HCEC 1CT (cell line): Measurements from ENCODE around the gene SLC22A1.
"Not testable (repeated sequence)": the region's sequence is repeated elsewhere in the genome, so short reads cannot be mapped to it uniquely, and the experiment has no call there.

Experiments used
- DNase-seq: peaks from one replicate; pipeline ENCODE4 v3.0.0-alpha.2; 2017

SLC22A1 gene

DNA sequence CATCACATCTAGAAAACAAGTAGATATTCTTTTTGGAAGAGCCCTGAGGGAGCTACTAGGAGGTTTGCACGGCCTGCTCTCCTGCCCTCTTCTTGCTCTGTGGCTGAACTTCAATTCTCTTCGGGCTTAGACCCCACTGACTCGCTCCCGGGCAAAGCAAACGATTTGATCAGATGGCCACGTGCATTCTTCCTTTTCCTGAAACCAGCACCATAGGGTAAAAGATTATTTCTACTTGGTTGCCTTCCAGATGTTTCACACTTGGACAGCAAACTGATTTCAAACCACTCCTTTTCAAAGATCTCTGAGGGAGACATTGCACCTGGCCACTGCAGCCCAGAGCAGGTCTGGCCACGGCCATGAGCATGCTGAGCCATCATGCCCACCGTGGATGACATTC lies at the start of gene SLC22A1:
TSS of gene SLC22A1 (plus strand) at position 258 of the 400 bp plus-strand sequence. CDS start at position 379, 121 bp downstream.
- no peak for DNase-seq

DNA sequence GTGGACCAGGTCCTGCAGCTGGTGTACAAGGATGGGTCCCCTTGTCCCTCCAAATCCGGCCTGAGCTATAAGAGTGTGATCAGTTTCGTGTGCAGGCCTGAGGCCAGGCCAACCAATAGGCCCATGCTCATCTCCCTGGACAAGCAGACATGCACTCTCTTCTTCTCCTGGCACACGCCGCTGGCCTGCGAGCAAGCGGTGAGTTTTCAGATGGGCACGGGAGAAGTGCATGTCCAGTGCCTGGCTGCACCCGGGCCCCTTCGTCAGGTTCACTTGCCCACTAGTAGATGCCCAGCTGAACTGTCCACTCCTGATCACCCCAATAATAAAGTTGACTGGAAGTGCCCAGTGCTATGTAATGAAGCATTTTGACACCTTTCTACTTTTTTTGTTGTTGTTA lies 48.3 kb upstream of the SLC22A1 start:
- DNase-seq: no peak

DNA sequence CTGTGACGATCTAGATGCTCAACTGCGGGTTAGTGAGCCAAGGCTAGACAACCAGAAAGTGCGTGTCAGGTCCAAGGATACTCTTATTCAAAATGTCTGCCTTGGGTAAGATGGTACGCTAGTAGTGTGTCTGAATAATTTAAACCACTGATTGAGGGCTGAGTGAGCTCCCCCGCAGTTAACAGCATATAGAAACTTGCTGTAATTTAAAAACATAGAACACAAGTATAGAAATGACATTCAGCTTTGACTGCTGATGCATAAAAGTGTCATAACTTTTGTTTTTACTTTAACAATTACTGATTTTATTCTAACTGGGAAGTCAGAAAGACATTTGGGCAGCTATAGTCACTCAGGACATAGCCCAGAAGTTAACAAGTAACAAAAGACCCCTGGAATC lies 45.6 kb upstream of the SLC22A1 start:
- DNase-seq: no peak

DNA sequence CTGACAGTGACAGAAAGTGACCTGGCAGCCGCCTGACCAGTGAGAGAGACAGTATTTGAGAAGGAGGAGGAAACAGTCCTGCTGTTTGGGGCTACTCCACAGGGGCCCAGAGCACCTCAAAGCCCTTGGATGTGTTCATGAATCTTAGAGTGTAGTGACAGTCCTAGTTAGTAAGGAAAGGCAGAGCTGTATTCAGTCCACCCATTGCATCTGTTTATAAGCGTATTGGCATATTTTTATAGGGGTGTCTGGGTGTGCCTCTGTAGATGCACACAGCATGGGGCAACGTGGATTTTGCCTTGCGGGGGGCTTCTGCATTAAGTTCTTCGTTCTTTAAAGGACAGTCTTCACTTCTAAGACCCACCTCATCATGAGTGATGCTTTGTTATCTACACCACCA lies 44.6 kb upstream of the SLC22A1 start:
- DNase-seq: no peak

DNA sequence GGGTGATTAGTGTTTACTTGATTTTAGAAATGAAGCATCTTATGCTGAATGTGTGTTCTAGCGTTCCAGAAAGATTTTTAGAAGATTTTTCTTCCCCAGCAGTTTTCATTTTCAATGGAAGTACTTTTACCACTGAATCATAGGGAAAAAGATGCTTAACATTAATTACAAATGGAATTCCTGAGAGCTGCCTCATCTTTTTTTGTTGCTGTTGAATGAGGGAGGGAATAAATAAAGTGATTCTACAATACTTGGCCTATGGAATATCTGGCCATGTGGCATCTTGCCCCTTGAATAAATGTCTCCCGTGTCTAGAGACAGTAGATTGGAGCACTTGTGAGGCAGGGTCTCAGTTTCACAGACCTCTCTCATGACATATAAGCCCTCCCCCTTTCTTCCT lies 44.1 kb upstream of the SLC22A1 start:
- peak; percentile 51 for DNase-seq

DNA sequence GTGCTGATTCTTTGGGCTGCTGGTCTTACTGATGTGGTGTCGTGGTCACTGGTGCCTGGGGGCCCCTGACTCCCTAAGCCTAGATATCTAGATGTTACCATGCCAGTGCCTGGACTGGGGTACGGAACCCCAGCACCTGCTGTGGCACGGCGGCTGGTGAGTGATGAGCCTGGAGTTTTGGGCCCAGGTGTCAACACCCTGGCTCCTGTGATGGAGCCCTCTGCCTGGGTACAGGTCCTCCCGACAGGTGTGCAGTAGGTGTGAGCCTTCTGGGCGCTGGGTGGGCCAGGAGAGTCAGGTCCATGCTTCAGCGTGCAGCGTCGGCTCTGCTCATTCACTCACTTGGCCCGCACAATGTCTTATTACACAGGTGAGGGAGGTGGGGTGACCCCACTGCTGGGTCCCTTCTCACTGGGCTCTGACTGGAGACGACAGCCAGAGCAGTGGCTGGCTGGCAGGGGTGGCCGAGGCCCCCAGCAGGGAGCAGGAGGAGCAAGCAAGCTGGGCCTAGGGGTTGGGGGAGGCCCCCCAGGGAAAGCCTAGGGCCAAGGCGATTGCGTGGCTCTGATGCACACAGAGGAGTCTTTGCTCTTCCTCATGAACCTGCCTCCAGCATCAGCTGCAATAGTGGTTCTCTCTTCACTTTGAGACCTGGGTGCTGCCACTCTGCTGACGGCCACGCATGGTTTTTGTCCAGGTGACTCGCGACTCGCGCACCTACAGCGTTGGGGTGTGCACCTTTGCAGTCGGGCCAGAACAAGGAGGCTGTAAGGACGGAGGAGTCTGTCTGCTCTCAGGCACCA lies 42.5 kb upstream of the SLC22A1 start:
- DNase-seq: no peak

DNA sequence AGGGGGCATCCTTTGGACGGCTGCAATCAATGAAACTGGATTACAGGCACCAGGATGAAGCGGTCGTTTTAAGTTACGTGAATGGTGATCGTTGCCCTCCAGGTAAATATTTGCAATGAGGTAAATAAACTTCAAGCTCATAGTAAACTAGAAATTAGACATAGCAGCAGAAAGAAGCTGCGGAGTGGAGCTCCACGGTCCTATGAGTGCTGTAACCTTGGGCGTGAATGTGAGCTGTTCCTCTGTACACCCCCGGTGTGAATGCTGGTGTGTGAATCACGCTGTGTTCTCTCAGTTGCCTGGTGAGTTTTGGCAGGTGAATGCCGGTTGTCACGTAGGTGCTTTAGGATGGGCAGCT lies 42.0 kb upstream of the SLC22A1 start:
- DNase-seq: no peak

DNA sequence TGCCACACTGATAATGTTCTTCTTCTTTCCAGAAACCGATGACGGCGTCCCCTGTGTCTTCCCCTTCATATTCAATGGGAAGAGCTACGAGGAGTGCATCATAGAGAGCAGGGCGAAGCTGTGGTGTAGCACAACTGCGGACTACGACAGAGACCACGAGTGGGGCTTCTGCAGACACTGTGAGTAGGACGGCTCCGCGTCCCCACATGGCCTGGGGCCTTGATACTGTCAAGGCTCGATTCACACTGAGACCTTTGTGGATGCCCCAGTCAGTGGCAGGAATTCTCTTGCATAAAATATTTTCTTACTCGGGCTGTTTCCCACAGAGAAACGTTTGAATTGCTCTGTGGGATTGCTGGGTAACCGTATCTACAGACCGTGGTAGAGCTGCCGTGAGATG lies 41.5 kb upstream of the SLC22A1 start:
- DNase-seq: no peak

DNA sequence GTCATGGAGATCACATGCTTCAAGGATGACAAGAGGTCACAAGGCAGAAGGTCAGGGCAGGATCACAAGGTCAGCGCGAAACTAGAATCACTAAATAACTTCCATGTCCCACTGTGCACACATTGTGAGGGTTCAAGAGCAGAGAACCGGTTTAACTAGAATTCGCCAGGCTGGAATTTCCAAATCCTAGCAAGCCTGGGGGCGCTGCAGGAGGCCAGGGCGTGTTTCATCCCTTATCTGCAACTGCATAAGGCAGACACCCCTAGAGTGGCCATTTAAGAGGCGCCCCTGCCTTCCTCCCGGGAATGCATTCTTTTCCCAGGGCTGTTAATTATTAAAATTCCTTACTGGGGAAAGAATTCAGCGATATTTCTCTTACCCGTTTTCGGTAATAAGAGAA lies 40.2 kb upstream of the SLC22A1 start:
- DNase-seq: no peak

DNA sequence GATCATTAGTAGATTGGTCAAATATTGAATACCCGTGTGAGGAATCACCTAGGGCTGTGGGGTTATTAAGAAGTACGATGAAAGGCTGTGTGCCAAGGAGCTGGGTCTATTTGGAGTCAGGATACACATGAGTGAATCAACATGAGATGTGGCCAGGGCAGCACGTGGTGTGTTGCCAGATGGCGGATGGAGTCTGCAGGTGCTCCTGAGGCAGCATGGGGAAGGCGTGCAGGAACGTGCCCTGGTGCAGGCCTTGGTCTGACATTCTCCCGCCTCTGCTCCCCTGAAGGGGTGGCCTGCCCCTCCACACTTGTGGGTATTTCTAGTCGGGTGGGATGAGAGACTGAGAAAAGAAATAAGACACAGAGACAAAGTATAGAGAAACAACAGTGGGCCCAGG lies 39.0 kb upstream of the SLC22A1 start:
- no peak for DNase-seq

DNA sequence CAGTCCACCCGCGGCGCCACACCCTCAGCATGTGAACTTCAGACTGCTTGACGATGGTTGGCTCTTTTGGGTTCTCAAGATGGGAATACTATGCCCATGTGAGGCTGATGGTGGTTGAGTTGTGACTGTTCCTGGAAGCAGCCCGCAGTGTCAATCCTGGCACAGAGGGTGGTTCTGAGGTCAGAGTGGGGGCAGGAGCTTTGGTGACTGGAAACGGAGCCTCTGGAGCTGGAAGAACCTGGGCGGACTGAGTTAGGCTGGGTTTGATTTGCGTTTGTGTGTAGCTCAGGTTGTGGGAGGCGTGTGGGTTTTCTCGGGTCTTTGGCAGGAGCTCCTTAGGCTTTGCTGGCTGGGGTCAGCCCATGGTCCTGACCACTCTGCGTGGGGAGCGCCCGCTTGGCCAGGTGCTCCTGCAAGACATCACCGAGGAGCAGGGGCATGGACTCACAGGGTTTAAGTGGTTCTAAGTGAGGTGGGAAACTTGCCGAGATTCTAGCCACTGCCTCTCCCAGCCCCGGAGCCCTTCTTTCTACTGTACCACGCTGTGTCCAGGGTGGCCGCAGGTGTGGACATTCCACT lies 37.3 kb upstream of the SLC22A1 start:
- DNase-seq: no peak

DNA sequence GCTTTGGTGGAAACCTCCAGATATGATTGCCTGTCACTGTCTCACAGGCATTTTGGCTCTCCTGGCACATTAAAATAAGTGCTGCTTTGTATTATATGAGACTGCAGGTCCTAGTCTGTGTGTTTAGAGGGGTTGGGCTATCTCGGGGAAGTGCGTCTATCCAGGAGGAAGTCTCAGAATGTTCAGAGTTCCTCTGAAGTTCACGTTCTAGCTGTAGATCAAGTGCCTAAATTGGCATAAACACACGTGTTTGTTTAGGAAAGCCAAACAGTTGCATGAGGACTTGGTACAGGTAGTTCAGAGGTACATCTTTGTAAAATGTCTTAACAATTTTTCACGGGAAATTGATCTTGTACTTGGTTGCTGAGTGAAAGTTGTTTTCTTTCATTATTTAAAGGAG lies 36.4 kb upstream of the SLC22A1 start:
- no peak for DNase-seq

DNA sequence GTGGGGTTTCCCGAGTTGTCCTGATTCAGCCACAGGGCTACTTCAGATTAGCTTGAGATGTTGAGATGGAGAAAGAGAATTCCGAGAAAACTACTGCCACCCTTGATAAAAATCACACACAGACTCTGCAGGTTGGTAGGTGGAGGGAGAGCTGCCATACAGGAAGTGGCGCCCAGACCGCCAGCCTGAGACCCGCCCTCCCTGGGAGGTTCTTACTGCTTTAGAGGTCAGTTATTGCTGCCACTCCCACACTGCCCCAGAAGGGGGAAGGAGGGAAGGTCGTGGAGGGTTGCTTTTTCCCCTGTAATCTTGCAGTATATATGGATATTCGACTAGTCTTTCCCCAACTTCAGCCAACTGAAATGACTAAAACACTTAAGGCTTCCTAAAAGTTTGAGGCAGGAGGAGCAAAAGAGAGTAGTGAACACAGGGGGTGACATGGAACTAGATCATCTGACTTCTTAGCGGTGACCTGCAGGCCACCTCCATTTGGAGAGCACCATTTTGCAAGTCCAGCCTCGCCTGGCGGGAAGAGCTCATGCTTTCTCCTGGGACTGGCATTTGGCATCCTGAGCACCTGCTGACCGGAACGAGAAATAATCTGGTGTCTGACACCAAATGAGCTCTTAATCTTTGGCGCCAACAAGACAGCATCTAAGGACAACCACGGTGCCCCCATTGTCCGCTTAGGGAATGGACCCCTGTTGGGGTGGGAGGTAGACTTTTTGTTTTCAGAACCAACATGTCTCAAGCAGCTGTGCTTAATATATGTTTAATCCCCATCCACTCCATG lies 35.7 kb upstream of the SLC22A1 start:
- DNase-seq: no peak

DNA sequence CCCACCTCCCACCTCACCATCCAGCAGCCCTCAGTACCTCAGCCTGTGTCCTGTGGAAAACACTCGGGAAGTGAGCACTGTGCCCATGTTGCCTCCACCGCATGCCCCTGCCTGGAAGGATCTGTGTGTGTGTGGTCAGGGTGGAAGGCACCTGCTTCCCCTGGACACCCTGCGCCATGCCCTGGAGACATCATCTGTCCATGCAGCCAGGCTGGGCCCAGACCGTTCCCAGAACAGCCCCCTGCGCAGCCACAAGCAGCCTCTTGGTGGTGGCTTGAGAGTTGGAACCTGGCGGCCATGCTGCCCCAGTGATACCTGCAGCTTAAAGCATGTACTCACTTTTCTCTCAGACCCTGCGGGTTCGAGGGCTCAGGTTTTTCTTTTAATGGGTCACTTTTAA lies 34.9 kb upstream of the SLC22A1 start:
- no peak for DNase-seq

DNA sequence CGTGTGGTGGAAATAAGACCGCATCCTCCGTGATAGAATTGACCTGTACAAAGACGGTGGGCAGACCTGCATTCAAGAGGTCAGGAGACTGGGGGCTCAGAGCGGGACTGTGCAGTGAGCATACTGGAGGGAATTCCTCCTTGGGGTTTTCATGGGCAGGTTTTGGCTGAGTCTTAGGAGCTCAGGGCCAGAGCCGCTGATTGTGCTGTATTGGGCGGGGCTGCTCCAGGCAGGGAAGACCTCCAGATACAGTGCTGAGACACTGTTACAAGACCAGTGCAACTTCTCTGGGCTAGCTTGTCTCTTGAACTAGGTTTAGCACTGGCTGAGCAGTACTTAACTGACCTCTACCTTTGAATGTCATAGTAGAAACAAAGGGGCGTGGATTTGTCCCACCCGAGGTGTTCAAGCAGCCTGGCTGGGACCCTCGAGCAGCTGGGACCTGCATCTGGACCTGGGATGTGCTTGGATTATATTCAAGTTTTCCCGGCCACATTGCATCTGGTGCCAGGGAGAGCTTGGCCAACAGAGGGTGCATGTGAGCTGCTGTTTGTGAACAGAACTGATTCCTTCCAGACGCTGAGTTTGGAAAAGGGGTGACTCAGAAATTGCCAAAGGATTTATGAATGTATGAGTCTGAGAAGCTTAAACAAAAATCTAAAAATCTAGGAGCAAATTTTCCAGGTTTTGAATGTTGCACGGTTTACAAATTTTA lies 33.4 kb upstream of the SLC22A1 start:
- DNase-seq: peak; percentile 86

DNA sequence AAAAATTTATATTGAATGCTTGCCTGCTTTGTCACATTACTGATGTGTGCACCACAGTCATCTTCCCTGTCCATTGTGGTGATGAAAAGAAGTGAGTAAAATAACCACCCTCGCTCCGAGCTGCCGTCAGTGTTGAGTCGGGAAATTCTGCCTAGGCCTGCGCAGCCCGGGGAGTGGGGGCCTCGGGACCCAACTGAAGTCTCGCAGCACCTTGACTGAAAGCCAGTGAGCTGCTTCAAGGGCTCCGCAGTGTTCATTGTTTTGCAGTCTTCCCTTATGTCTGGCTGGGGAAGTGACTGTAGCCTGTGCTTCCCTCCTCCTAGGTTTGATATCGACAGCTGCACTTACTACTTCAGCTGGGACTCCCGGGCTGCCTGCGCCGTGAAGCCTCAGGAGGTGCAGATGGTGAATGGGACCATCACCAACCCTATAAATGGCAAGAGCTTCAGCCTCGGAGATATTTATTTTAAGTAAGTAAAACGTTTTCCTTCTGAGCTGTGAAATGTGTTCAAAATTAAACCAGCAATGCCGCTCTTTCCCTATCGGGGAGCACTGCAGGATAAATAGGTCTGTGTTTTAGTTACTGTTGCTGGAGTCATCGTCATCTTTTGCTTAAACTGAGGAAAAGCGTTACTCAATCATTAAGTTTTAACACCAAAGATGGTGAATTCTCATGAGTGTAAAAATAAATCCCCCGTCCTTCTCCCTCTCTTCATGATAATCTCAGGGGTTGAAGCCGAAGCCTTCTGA lies 32.7 kb upstream of the SLC22A1 start:
- DNase-seq: no peak

DNA sequence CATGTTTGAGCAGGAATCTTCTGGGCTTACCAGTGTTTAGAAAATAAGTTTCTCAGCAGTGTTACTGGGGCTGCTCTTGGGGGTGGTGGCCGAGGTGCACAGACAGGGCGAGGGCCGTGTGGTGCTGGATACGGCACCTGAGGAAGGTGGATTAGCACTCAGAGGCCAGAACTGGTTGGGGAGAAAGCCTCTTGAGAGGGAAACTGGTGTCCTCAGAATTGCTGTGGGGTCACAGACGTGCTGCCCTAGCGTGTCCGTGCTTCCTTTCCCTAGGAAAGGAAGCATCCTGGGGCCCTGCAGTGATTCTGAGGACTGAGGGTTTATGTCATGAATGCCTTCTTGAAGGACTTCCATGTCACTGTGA lies 32.1 kb upstream of the SLC22A1 start:
- no peak for DNase-seq

DNA sequence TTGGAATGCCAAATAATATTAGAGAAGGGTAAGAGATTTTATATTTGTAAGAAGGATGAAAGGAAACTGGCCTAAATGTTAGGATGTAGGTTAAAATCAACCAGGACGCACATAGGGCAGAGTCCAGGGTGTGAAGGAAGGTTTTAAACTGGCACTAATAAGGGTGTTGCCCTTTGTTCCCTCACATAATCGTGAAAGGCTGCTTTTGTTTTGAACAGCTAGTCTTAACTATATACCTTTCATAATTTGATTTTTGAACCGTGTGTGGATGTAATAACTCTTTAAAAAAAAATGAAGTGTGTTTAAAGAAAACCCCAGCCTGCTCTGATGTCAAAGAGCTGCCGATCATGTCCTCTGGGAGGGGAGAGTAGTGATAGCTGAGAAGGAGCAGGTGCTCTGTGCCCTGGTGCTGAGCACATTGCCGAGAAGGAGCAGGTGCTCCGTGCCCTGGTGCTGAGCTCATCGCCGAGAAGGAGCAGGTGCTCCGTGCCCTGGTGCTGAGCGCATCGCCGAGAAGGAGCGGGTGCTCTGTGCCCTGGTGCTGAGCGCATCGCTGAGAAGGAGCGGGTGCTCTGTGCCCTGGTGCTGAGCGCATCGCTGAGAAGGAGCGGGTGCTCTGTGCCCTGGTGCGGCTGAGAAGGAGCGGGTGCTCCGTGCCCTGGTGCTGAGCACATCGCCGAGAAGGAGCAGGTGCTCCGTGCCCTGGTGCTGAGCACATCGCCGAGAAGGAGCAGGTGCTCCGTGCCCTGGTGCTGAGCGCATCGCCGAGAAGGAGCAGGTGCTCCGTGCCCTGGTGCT lies 31.0 kb upstream of the SLC22A1 start:
- not testable (repeated sequence) for DNase-seq

DNA sequence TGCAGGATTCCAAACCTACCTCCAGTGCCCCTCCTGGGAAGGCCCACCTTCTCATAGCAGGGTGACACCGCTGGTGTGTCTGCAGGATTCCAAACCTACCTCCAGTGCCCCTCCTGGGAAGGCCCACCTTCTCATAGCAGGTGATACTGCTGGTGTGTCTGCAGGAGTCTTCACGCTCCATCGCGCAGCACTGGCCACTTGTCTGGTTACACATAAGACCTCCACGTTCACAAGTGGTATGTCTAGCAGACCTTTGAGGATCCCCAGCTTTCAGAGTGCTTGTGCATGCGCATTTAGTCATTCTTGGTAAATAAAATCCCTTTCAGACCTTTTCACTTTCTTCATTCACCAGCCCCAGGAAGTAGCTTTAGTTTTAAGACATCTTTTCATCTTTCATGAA lies 29.4 kb upstream of the SLC22A1 start:
- not testable (repeated sequence) for DNase-seq

DNA sequence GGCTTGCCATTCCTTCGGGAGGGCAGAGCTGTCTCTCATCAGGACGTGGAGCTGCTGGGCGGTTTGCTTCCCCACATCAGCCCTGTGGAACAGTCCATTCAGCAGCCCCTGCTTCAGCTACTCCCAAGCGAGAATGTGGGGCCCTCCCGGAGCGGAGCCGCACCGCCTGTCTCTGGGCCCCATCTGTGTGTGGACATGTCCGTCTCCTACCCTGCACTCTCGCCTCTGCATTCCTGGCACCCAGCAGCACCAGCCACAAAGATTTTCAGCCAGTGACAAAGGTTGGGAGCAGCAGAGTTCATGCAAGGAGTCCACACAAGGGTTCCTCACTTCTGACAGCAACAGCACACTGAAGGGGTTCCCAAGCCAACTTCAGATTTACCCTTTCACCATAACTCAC lies 29.0 kb upstream of the SLC22A1 start:
- no peak for DNase-seq

DNA sequence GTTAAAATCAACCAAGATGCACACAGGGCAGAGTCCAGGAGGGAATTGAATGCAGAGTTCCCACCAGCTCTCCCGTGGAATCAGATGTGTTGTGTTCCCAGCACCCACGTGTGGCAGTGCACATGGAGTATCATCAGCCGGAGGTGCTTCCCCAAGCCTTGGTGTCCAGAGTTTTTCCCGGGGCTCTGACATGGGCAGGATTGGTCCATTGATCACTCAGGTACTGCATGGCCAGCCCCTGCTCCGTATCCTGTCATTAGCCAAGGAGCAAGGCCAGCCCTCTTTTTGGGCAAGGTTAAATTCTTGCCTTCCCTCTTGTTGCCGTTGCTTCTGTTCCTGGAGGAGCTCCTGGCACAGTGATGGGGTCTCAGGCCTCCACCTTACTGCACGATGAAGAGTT lies 28.6 kb upstream of the SLC22A1 start:
- DNase-seq: no peak

DNA sequence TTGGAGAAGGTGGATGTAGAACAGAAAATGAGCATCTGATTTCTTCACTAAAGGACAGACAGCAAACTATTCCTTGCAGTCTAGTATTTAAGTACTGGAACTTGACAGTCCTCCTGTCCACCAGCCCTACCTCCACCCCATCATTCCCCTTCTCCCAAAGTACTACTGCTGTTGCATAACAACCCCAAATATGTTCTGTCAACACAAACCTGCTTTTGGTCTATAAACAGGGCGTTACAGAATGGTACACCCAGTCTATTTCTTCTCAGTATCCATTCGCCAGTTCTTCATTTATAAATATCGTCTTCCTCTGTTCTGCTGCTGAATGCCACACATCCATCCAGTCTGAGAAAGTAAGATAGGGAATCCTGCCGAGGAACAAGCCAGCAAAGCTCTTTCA lies 27.7 kb upstream of the SLC22A1 start:
- no peak for DNase-seq
